HEK293 (cell line): ENCODE measurements around the gene BTBD2.

Source experiments
- CTCF ChIA-PET: fragments of 350-600 bp; formaldehyde crosslinking; extraction: SDS; loops from one replicate; lab custom pipeline; 2021; ENCODE audit warnings: antibody characterized with exemption; lab: Yijun Ruan, JAX
- POLR2A ChIA-PET: fragments of 300-600 bp; formaldehyde crosslinking; extraction: SDS; loops from one replicate; lab custom pipeline; 2020; ENCODE audit warnings: antibody characterized with exemption, inconsistent platforms; lab: Yijun Ruan, JAX
- H3K27ac ChIP-seq: fragments of 200-500 bp; sonication (Bioruptor generic); 2 replicates; pipeline ENCODE4 v1.5.1; 2014; ENCODE audit warnings: low read depth, low read length, control low read depth, inconsistent platforms; ENCODE audit errors: extremely low read depth
- H3K36me3 ChIP-seq, 2 experiments: fragments of 200-500 bp in 1 of 2; sonication (Bioruptor generic) in 1 of 2; 1 replicate in 1 of 2; 2 replicates in 1 of 2; pipeline ENCODE4 v1.5.1; 2014 to 2017; ENCODE audit warnings: inconsistent platforms in 2 of 2, low read length in 2 of 2; ENCODE audit not compliant: control insufficient read depth in 2 of 2, insufficient read depth in 1 of 2
- H3K4me1 ChIP-seq: fragments of 200-500 bp; sonication (Bioruptor generic); 2 replicates; pipeline ENCODE4 v1.5.1; 2014; ENCODE audit warnings: mild to moderate bottlenecking, low read length, inconsistent platforms; ENCODE audit not compliant: control insufficient read depth, insufficient read depth
- H3K4me3 ChIP-seq: 2 replicates; pipeline ENCODE4 v1.5.1; 2011; ENCODE audit warnings: low read depth, mild to moderate bottlenecking, control low read depth, low read length, moderate library complexity
- H3K9me3 ChIP-seq: fragments of 200-500 bp; sonication (Bioruptor generic); 2 replicates; pipeline ENCODE4 v1.5.1; 2014; ENCODE audit warnings: low read depth, low read length, inconsistent platforms; ENCODE audit not compliant: control insufficient read depth, insufficient read depth
- GLIS1 ChIP-seq: fragments of 450-650 bp; formaldehyde crosslinking; IDR thresholded peaks from 2 replicates; pipeline ENCODE4 v1.5.1; 2016; ENCODE audit warnings: missing biosample characterization, missing genetic modification characterization
- GLIS2 ChIP-seq: fragments of 450-650 bp; formaldehyde crosslinking; IDR thresholded peaks from 2 replicates; pipeline ENCODE4 v1.5.1; 2016; ENCODE audit warnings: missing biosample characterization, missing genetic modification characterization
- HIC1 ChIP-seq: fragments of 450-650 bp; formaldehyde crosslinking; IDR thresholded peaks from 2 replicates; pipeline ENCODE4 v1.5.1; 2016; ENCODE audit warnings: missing biosample characterization, missing genetic modification characterization
- ZBTB6 ChIP-seq: fragments of 450-650 bp; formaldehyde crosslinking; IDR thresholded peaks from 2 replicates; pipeline ENCODE4 v1.5.1; 2017; ENCODE audit warnings: missing biosample characterization, missing genetic modification characterization
- ZIC2 ChIP-seq: fragments of 450-650 bp; formaldehyde crosslinking; IDR thresholded peaks from 2 replicates; pipeline ENCODE4 v1.5.1; 2016; ENCODE audit warnings: missing biosample characterization, missing genetic modification characterization
- ZNF223 ChIP-seq: fragments of 450-650 bp; formaldehyde crosslinking; IDR thresholded peaks from 2 replicates; pipeline ENCODE4 v1.5.1; 2016; ENCODE audit warnings: missing biosample characterization, missing genetic modification characterization
- ZNF23 ChIP-seq: fragments of 450-650 bp; formaldehyde crosslinking; IDR thresholded peaks from 2 replicates; pipeline ENCODE4 v1.5.1; 2016; ENCODE audit warnings: missing biosample characterization, missing genetic modification characterization, borderline replicate concordance
- ZNF394 ChIP-seq: fragments of 450-650 bp; formaldehyde crosslinking; IDR thresholded peaks from 2 replicates; pipeline ENCODE4 v1.5.1; 2016; ENCODE audit warnings: missing biosample characterization, missing genetic modification characterization, mild to moderate bottlenecking, moderate library complexity, borderline replicate concordance
- ZNF518A ChIP-seq: fragments of 450-650 bp; formaldehyde crosslinking; conservative IDR thresholded peaks from 2 replicates; pipeline ENCODE4 v1.5.1; 2016; ENCODE audit warnings: low read depth, missing biosample characterization, missing genetic modification characterization
- ZNF600 ChIP-seq: fragments of 450-650 bp; formaldehyde crosslinking; IDR thresholded peaks from 2 replicates; pipeline ENCODE4 v1.5.1; 2016; ENCODE audit warnings: missing biosample characterization, missing genetic modification characterization
- ZNF610 ChIP-seq: fragments of 450-650 bp; formaldehyde crosslinking; IDR thresholded peaks from 2 replicates; pipeline ENCODE4 v1.5.1; 2016; ENCODE audit warnings: missing biosample characterization, missing genetic modification characterization, borderline replicate concordance
- TF ChIP-seq, protein P1 (sequence below): fragments of 450-650 bp; formaldehyde crosslinking; IDR thresholded peaks from 2 replicates; pipeline ENCODE4 v1.5.1; 2016; ENCODE audit warnings: missing biosample characterization, missing genetic modification characterization

Gene BTBD2

GRCh38 chr19:1944916-1945561 lies 70.5 kb downstream of the BTBD2 start:
- CTCF ChIA-PET = interaction anchor here (0.5 to 1.5 kb wide), 7 partner anchors 14 to 518 kb away, joined by 3 to 5 read pairs (median 3); no protein-coding TSS in a partner anchor
- TF ChIP-seq ZIC2 (tag by site-specific recombination) (peak; percentile 22; the same call in 1 of the 2 replicates), ZNF600 (tag by site-specific recombination) (no peak), ZNF518A (tag by site-specific recombination) (no peak), ZNF23 (no peak), GLIS1 (peak; percentile 21; the same call in 1 of the 2 replicates), ZNF223 (no peak), ZBTB6 (no peak), ZNF610 (tag by site-specific recombination) (no peak), GLIS2 (tag by site-specific recombination) (peak; percentile 17; the same call in 1 of the 2 replicates), ZNF394 (no peak), HIC1 (tag by site-specific recombination) (no peak)
- TF ChIP-seq, protein P1, sequence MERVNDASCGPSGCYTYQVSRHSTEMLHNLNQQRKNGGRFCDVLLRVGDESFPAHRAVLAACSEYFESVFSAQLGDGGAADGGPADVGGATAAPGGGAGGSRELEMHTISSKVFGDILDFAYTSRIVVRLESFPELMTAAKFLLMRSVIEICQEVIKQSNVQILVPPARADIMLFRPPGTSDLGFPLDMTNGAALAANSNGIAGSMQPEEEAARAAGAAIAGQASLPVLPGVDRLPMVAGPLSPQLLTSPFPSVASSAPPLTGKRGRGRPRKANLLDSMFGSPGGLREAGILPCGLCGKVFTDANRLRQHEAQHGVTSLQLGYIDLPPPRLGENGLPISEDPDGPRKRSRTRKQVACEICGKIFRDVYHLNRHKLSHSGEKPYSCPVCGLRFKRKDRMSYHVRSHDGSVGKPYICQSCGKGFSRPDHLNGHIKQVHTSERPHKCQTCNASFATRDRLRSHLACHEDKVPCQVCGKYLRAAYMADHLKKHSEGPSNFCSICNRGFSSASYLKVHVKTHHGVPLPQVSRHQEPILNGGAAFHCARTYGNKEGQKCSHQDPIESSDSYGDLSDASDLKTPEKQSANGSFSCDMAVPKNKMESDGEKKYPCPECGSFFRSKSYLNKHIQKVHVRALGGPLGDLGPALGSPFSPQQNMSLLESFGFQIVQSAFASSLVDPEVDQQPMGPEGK = 0 out of 2 replicates have a peak, but pooled peaks have one; percentile 19
- TF ChIP-seq, all 188 proteins: peak for 4

More at GRCh38 chr19:1944916-1945561, 70.5 kb downstream of the BTBD2 start:
- H3K36me3 ChIP-seq = peaks cover under 1 to 18% of the 10 kb centered on the region in 2 experiments; a peak in 2 of 3 replicates
- H3K27ac ChIP-seq = 0 out of 2 replicates have a peak overlapping the region, but pooled peaks have one; percentile 16
- no peaks in the 10 kb centered on the region; the same call in 1 of the 2 replicates for H3K4me1 ChIP-seq
- no peaks in the 10 kb centered on the region for H3K9me3 ChIP-seq
- POLR2A ChIA-PET = interaction anchor here (0.7 kb wide), 3 partner anchors 17 to 211 kb away, joined by 4 to 7 read pairs (median 4); no protein-coding TSS in a partner anchor
- H3K4me3 ChIP-seq = no peak overlapping the region
